Activated CD4-positive, alpha-beta T cell treated with anti-CD3 and anti-CD28 coated beads, Interleukin-2, amount 50 U/mL, for 1 hour (primary cell): ENCODE results near the gene HSD17B2.

Source experiments
- DNase-seq: peaks from one replicate; pipeline ENCODE4 v3.0.0-alpha.2; 2020

Gene HSD17B2

DNA sequence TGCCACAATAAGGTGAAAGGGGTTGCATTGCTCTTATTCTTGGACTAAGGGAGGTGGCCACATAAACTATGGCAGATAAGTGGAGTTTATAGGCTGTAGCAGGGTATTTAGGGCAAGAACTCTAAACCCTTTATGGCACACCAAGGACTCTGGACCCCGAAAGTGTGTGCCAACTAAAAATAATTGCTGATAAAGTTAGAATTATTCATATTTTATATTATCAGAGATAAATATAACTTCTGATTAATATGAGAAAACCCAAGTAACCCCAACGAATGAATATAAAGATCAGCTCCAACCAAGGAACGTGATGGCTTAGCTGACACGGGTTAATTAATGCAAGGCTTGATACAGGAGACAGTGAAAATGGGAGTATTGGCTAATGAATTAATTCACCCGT lies 15.0 kb upstream of the HSD17B2 start:
- no peak for DNase-seq

DNA sequence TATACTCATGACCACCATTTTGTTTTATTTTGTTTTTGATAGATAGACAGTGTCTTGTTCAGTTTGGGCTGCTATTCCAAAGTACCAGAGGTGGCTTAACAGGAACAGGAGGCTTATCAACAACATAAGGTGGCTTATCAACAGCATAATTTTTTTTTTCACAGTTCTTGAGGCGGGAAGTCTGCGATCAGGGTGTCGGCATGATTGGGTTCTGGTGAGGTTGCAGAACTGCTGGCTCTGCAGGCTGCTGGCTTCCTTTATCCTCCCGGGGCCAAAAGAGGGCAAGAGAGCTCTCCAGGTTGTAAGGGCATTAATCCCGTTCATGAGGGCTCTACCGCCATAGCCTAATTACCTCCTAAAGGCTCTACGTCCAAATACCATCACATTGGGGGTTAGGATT lies 11.8 kb upstream of the HSD17B2 start:
- DNase-seq = no peak

DNA sequence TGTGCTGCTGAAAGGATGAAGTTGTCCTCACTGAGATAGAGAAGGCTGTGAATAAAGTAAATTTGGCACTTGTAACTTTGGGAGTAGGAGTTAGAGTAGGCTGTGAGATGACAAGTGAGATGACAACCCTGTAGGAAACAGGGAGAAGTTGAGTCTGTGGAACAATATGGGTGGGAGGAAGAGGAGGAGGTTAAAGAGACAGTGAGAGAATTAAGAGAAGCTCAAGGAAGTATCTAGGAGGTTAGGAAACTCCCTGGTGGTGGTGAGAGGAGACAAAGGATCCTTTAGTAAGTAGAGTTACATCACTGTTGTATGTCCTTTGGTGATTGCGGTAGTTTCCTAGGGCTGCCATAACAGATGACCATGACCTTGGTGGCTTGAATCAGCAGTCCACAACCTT lies 10.7 kb upstream of the HSD17B2 start:
- DNase-seq = no peak

DNA sequence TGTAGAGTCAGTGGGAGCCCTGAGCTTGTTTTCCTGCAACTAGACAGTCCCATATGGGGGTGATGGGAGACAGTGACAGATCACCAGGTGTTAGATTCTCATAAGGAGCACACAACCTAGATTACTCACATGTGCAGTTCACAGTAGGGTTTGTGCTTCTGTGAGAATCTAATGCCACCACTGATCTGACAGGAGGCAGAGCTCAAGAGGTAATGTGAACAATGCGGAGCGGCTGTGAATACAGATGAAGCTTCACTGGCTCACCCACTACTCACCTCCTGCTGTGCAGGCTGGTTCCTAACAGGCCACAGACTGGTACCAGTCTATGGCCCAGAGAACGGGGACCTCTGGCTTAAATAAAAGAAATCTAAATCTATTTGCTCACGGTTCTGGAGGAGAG lies 10.2 kb upstream of the HSD17B2 start:
- no peak for DNase-seq

DNA sequence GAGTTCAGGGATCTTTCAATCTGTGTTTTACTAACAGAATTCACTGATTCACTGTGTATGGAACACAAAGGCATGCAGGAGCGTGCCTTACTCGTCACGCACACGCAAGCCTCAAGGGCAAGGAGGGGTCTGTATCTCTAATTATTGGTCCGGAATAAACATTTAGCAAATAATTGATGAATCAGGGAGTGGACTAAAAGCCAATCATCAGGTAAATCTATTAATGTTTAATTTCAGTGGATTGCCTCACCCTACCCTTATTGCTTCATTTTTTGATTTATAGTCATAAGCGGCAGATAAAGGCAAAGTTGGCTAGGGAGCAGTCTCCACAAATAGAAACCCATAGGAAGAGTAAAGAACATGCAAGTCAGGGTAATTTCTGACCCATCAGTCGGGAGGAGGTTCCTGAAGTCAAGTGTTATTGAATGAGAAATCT lies 7.4 kb upstream of the HSD17B2 start:
- no peak for DNase-seq

DNA sequence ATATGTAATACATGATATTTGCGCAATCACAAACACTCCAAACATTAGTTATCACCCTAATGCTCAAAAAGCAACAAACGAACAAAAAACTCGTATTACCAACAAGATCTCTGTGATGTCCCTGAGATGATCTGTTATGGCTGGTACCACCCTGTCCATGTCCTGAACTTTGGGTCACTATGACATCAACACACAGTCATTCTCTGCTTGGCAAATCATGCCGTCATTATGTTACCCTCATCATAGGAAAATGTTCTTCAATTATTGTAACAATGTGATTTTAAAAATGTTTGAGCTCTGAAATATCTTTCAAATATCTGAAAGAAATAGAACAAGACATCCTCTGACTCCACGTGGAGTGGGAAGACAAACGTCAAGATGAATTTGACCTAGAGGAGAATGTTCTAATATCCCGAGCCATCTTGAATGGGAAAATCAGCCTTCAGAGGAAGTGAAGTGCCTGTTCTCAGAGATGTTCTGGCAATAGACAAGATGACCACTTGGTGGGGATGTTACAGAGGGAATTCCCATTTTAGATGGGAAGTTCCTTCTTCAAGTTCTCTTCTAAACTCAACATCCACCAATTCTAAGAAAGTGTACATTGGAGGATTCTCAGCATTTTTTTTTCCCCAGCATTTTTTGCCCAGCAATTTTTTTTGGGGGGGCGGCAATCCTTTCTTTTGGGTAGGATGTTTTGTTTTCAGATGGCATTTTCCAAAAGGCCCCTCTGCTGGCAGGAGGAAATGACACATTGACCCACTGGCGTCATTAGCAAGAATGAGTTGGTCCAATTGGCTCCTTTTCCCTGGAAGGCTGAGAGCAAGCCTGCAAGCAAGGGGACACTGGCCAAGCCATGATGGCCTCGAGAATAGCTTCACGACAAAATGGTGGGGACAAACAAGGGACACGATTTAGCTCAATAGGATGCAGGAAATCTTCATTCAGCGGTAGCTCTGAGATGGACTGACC lies 3.7 kb upstream of the HSD17B2 start:
- no peak for DNase-seq

DNA sequence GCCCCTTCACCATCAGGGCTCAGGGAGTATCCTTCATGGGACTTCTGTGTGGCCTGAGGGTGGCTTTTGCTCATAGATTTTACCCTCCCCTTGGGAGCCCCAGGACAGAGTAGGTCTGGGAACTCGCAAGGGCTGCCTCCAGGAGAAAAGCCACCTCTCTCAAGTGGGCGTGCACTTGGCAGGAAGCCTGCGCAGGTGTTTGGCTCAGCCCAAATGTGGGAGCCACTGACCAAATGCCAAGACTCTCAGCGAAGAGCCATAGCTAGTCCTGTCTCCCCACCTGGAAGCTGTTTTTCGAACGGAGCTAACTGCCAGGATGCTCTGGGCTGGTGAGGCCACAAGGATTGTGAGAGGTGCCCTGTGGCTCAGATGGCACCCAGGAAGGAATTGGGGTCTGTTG lies 2.0 kb upstream of the HSD17B2 start:
- no peak for DNase-seq

DNA sequence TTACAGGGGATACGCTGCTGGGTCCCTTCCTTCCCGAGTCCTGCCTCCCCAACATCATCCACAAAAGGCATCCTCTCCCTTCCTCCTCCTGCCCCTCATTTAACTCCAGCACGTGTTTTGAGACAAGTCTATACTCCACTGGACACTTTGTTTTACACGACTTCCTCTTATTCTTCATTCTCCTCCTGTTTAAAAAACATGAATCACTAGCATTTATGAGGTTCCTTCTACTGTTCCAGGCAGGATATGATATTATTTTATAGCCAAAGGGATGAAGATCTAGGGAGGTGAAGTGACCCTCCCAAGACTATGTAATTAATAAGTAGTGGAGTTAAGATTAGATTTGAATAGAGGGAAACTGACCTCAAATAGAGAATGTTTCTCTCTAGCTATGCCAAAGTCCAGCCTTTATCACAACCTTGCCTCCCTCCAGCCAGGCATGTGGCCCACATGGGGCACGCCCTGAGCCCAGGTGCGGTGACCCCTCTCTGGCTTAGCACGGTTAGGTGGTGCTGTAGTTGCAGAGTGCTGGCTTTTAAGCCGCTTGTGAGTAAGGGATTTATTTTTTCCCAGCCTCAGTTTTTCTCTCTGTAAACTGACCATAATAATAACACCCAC lies 1.3 kb upstream of the HSD17B2 start:
- DNase-seq = no peak

DNA sequence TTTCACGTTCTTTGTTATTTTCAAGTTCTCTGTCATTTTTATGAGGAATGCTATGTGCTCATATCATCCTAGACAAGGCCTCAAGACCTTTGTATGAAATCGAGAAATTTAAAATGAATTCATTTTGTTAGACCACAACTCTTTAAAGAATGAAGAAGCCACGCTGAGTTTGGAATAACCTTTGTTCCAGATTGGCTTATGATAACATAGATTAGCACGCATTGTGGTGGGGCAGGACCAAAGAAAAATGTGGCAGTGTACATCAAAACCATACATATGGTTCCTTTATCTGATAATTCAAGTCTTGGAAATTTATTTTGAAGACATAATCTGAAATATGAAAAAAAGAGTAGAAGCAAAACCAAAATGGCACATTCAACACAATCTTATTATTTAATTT lies 2.2 kb downstream of the HSD17B2 start:
- DNase-seq = no peak

DNA sequence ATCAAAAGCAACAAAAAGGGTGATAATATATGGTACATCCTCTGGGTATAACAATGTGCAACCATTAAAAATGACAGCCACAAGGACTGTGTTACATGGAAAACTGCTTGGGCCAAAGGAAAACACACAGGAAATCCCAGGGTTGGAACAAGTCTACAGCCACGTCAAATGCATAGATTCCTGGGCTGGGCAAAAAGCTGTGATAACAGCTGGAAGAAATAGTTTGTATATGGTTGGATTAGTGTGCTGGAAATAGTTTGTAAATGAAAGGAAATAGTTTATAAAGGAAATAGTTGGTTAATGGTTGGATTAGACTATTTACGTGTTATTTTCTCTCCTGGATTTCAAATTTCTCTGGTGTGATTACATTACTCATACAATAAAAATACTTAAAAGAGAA lies 2.6 kb downstream of the HSD17B2 start:
- DNase-seq = no peak

DNA sequence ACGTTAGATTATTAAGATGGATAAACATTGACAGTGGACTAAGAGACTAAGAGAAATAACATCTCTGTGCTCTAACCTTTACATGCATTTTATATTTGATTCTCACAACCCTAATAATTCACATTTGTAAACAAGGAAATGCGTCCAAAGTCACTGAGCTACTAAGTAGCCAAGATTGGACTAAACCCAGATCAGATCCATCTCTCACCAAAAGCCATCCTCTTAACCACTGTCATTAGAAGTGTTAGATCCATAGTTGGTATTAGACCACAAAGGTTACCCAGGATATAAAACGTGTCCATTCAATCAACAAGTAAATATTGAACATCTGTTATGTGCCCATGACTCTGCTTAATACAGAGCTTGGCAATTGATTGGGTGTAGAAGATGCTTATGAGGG lies 5.2 kb downstream of the HSD17B2 start:
- DNase-seq = no peak

DNA sequence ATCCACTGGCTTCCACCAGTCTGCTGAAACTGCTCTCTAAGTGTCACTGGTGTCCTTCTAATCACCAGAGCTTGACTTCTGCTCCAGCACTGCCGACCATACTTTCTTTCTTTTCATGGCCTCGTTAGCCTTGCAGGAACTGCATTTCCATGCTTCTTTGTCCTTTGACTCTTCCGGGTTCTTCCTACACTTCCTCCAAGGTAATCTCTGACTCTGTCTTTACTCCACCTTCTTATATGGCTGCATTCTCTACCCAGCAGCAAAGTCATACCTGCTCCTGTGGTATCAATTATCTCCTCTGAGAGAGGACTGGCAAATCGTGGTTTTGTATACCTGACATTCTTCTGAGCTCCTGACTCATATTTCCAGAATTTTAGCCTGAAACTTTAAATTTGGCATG lies 6.5 kb downstream of the HSD17B2 start:
- DNase-seq = no peak

DNA sequence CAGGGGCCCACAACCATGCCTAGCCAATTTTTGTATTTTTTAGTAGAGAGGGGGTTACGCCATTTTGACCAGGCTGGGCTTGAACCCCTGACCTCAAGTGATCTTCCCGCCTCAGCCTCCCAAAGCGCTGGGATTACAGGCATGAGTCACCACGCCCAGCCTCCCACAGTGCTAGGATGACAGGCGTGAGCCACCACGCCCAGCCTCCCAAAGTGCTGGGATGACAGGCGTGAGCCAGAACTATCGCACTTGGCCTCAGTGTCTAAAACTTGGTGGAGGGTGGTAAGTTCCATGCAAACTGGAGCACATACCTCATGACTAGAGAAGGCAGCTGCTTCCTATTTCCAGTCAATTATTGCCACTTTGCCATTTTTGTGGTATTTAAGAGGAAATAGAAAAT lies 7.1 kb downstream of the HSD17B2 start:
- DNase-seq = no peak

DNA sequence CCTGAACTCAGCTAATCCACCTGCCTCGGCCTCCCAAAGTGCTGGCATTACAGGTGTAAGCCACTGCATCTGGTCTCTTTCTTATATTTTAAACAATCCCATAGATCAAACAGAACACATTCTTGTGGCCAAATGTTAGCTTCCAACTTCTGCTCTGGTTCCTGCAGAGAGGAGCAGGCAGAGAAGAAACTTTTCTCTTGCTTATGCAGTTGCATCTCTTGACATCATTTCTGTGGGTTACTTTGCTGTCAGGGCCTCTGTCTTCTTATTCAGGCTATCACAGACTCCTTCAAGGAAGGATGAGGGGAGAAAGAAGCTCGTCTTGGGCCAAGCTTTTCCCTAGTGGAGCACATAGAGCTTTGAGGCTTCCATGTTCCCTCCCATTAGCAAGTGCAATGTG lies 7.8 kb downstream of the HSD17B2 start:
- DNase-seq = no peak

DNA sequence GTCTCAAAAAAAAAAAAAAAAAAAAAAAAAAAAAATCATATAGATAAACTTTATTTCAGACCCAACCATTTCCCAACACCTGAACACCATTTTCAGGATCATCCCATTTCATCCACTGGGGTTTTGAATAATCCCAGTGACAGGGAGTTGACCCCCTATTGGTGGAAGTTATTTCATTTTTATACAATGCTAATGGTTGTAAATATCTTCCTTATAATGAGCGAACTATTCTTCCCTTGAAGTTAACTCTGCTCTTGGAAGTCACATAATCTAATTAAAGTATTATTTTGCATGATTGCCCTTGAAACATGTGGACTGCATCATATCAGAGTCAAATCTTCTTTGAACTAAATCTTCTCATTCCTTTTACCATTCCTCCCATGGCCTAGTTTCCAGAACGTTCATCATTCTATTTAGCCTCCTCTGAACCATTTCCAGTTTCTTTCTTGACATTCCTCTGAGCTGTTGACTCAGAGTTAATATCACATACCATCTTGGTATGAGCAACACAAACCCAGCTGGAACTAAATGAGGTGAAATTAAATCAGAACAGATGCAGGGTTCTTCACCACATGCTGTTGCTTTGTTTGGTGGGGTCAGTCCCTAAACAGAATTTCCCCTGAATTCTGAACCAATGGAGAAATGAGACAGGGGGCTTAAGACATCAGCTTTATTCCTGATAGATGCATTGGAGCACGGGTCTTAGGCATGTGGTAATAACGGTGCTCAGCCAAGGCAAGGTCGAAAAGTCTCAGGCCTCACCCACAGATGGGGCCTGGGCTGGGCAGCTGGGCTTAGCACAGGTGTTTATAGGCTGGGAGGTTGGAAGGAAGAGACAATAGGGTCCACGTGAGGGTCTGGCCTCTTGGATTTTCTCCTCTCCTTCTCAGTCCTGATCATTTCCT lies 8.9 kb downstream of the HSD17B2 start:
- DNase-seq = no peak

DNA sequence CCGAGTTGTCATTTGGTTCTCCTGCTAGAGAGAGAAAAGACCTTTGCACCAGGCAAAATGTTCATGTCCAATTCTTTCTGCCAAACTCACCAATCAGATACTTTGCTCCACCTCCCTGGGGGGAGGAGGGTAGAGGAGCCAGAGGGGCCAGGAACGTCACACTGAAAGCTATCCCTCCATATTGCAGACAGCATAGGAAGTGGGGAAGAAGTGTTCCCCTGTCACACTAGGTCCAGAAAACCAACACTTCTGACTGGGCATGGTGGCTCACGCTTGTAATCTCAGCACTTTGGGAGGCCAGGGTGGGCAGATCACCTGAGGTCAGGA lies 9.5 kb downstream of the HSD17B2 start:
- no peak for DNase-seq

DNA sequence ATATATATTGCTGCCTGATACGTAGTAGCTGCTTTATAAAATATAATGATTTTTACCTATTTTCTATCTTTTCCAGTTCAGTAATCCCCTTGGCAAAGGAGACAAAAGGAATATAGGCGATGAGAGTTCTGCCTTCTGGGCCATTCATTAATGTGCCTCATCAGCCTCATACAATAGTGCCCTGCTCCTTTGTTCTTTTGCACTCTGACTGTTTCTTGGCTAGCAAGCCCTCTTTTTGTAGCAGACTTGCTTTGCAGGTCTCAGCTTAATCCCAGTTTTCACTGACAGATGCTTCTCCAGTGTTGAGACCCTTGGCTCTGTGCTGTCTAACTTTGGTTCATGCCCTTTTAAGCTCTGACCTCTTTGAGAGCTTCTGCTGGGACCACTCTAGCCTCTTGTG lies 10.4 kb downstream of the HSD17B2 start:
- DNase-seq = no peak

DNA sequence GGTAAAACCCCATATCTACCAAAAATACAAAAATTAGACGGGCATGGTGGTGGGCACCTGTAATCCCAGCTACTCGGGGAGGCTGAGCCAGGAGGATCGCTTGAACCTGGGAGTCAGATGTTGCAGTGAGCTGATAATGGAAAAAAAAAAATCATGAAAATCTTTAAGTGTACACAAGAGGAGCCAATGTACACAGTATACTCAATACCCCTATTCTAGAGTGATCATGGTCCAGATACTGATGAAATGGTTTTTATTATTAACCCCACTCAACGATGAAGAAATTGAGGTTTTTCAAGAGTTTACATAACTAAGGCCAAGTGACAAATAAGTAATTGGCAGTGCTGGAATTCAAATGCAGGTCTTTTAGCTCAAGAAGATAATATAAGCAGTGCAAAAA lies 11.5 kb downstream of the HSD17B2 start:
- DNase-seq = no peak

DNA sequence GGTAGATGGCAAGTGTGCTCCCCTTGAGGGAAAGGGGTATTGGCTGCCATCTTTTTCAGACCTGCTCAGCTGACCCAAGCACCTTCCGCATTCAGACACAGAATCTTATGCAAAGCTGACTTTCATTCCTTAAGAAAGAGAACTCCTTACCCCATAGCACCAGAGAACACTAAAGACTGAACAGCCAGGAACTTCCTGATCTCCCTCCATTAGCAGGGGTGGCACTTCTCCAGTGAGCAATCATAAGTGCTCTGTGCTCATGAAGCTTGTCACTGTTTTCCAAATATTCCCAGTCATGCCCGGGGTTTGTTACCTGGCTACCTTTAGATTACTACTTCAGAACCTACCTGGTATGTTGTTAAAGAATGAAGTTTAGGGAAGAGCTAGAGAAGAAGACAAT lies 11.9 kb downstream of the HSD17B2 start:
- DNase-seq = no peak

DNA sequence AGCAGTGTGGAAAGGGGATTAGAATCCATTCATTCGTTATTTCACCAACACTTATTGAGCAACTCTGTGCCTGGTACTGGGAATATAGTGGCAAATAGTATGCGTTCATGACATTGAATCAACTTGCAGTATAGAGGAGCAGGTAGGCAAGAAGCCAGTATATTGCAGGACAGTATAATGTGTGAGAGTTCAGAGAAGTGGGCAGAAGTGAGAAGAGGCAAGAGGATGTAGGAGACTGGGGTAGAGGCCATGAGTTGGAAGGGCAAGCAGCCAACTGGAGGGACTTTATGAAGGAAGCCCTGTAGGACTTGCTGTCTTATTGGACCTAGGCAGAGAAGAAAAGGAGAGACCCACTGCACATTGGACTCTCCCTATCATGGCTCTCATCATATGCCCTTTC lies 12.3 kb downstream of the HSD17B2 start:
- DNase-seq = no peak

DNA sequence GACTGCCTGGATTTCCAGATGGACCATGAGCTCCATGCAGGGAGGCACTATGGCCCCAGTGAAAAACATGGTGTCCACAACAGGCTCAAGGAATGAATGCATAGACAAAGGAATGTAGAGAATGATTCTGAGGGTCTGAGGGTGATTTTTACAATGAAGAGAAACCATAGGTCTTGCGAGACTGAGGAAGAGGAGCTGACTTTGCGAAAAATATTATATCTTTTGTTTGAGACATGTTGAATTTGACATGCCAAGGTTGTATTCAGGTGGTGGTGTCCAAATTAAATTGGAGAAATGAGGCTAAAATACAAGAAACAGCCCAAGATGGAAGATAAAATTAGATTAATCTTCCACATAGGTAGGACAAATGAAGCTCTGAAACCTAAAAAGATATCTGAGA lies 12.7 kb downstream of the HSD17B2 start:
- no peak for DNase-seq

DNA sequence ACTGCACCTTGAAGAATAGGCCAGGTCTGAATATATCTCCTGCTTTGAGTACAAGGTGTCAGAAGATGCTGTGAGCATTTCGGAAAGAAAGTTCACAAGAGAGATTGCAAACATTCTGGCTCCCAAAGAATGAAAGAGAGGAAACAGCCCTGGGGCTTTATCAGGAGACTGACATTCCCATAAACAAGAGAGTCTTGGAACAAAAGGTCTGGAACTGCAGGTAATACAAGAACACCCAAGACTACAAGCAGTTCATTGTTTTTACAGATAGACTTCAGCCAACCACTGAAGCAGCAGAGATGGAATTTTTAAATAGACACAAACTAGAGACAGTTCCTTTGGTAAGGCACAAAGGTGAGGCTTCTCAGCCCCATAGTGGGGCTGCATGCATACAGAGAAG lies 14.4 kb downstream of the HSD17B2 start:
- no peak for DNase-seq

DNA sequence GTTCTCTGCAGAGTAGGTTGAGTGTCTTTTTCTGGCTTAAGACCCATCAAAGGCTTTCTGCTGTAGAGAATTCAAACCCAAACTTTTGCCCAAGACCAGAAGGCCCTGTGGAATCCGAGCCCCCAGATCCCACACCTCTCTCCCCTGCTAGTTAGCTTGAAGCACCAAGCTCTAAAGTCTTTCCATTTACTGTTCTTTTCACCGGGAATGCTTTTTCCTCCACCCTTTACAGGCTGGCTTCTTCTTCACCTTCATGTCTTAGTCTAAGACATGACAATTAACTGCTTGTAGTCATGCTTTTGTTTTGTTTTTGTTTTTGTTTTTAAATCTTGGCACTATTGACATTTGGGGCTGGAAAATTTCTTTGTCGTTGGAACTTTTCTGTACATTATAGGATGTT lies 15.5 kb downstream of the HSD17B2 start:
- DNase-seq = no peak

DNA sequence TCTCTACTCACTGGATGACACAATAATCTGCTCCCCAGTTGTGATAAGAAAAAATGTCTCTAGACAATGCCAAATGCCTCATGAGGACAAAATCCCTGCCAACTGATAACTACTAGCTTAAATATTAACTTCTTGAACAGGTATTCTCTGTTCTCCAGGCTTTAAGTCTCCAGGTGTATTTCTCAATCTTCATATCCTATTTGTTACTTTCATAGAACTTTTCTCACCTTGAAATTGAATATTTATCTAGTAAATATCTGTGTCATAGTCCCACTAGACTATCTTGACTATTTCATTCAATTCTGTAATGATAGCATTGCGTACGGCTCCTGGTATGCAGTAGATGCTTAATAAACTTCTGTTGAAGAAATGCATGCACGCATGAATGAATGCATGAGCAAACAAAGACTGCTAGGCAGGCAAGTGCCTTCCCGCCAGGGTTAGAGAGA lies 15.9 kb downstream of the HSD17B2 start:
- DNase-seq = no peak
